NB4 (cell line): ENCODE results near the gene CCL7.

Source experiments
- CTCF ChIP-seq: IDR thresholded peaks from one replicate; pipeline ENCODE4 v1.5.1; 2012; ENCODE audit warnings: low read depth, low read length
- MAX ChIP-seq: IDR thresholded peaks from 2 replicates; pipeline ENCODE4 v1.6.1; 2011; ENCODE audit warnings: low read depth, low read length
- MYC ChIP-seq: IDR thresholded peaks from 2 replicates; pipeline ENCODE4 v1.6.1; 2011; ENCODE audit warnings: low read depth, low read length
- POLR2A ChIP-seq: IDR thresholded peaks from 2 replicates; pipeline ENCODE4 v1.6.1; 2011; ENCODE audit warnings: mild to moderate bottlenecking; ENCODE audit not compliant: insufficient read length; ENCODE audit errors: extremely low read depth

- TF ChIP-seq POLR2A (no peak), CTCF (no peak), MYC (no peak), MAX (no peak)
Observed at GRCh38 chr17:34305061-34305460, 35.0 kb downstream of the CCL7 start.
